IPS-NIHi11 (cell line): Measurements from ENCODE around the gene COL26A1.
"Not testable (repeated sequence)": the region's sequence is repeated elsewhere in the genome, so short reads cannot be mapped to it uniquely, and the experiment has no call there.

Source experiments
- DNase-seq: peaks from one replicate; pipeline ENCODE4 v3.0.0; 2012; ENCODE audit warnings: mixed read lengths, low spot score

COL26A1 gene

GRCh38 chr7:101501351-101501750 lies 138.7 kb downstream of the COL26A1 start:
- DNase-seq: no peak

GRCh38 chr7:101502466-101503098 lies 139.9 kb downstream of the COL26A1 start:
- peak; percentile 26 for DNase-seq

- DNase-seq: not testable (repeated sequence)
These were observed 142.8 kb downstream of the COL26A1 start for GRCh38 chr7:101505510-101505909.

- no peak for DNase-seq
These were observed 143.9 kb downstream of the COL26A1 start for GRCh38 chr7:101506531-101506930.

- no peak for DNase-seq
These were observed 144.7 kb downstream of the COL26A1 start for GRCh38 chr7:101507327-101507726.

DNA sequence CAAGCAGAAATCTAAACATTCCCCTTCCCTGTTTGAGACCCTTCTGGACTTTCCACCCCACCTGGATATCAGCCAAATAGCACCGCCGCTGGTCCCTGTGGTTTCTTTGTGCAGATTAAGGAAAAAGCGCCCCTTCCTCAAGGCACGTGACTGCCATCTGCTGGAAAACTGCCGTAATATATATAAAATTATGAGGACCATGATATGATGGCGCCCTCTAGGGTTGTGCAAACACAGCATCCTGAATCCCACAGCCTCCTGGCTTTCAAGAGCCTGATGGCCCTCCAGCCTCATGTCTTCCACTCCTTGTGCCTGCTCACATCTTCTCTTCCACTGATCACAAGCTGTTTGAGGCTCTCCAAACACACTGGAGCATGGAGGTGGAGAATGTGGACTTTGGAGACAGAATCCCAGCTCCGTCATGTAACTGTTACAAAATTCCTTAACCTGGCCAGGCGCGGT lies 145.1 kb downstream of the COL26A1 start:
- DNase-seq: peak; percentile 80

DNA sequence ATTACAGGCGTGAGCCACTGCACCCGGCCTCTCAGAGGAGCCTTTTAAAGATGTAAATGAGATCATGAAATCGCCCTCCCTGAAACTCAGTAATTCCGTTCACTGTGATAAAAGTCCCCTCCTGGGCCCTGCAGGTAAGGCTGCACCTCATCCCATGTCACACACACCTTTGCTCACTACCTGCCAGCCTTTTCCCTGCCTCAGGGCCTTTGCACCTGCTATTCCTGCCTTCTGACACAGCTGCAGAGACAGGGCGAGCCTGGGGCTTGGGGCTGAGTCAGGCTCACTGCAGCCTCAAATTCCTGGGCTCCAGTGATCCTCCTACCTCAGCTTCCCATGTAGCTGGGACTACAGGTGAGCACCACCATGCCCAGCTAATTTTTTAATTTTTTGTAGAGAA lies 147.6 kb downstream of the COL26A1 start:
- no peak for DNase-seq

GRCh38 chr7:101511965-101512364 lies 149.3 kb downstream of the COL26A1 start:
- no peak for DNase-seq

DNA sequence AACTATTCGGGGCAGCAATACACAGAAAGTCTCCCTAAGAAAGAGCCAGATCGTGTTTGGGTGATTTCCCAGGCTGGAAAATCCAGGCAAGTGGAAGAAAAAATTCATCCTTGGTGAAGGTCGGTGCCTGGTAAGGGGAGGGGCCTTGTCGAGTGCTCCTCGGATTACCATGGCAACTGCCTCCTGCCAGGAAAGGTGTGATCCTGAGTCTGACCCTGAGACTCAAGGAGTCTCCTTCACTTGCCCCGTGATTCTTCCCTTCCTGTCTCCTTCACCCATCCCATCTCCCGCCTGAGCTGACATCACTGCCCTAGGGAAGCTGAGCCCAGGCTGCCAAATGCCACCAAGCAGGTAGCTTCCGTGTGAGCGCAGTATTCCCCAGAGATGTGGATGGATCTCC lies 154.2 kb downstream of the COL26A1 start:
- peak; percentile 75 for DNase-seq

DNA sequence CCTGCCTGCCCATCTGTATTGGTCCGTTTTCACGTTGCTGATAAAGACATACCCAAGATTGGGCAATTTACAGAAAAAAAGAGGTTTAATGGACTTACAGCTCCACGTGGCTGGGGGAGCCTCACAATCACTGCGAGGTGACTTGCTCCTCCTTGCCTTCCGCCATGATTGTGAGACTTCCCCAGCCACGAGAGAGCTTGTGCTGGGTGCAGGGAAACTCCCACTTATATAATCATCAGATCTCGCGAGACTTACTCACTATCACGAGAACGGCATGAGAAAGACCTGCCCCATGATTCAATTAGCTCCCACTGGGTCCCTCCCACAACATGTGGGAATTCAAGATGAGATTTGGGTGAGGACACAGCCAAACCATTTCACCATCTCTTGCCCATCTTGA lies 154.6 kb downstream of the COL26A1 start:
- no peak for DNase-seq

GRCh38 chr7:101518336-101518735 lies 155.7 kb downstream of the COL26A1 start:
- DNase-seq: no peak

DNA sequence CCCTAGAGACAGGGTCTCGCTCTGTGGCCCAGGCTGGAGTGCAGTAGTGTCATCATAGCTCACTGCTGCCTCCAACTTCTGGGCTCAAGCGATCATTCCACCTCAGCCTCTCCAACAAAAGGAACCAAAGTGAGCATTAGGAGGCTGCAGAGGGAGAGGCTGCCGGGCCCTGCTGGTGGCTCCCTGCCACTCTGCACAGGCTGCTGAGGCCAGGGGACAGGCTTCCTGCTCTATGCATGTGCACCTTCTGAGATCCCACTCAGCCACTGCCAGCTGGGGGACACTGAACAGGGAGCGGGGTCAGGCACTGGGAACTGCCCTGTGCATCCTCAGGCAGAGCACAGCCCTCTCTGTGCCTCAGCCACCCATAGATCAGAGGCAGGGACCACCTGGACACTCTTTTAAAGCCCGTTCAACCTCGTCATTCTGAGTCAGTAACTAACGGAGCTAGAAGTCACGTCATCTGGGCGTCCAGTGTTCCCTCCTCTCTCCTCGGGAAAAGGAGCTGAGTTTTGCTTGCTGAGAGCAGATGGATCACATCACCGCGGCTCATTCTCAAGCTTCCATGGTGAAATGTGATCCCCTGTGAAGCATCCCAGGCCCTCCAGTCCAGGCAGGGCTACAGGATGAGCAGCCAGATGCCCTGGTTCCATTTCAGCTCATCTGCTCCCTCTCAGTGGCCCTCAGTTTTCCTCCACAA lies 156.8 kb downstream of the COL26A1 start:
- DNase-seq: no peak

DNA sequence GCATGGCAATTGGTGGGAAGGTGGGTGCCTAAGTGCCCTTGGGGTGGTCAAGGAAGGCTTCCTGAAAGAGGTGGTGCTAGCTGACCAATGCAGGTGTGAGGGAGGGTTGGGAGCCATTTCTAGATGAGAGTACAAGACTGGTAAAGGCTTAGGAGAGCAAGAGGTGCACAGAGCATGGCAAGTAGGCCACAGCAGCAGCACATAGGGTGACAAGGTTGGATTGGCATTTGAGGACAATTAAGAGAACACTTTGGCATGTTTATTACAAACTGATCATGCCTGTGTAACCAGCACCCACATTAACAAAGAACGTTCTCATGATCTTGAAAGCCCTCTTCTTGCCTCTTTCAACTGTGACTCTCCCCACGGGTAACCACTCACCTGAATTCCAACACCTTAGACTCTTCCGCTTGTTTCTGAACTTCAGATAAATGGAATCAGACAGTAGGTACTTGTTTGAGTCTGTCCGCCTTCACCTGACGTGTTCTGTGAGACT lies 158.8 kb downstream of the COL26A1 start:
- no peak for DNase-seq

DNA sequence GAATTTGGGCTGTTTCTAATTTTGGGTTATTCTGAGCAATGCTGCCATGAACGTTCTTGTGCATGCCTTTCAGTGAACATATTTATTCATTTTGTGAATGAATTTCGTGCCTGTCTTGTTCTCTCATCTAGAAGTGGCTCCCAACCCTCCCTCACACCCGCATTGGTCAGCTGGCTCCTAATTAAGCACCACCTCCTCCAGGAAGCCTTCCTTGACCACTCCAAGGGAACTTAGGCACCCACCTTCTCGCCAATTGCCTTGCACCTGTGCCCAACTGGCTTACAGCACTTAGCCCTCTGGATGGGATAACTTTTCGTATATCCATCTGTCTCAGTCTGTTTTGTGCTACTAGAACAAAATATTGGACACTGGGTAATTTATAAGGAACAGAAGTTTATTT lies 159.3 kb downstream of the COL26A1 start:
- no peak for DNase-seq

GRCh38 chr7:101527844-101528667 lies 165.4 kb downstream of the COL26A1 start:
- DNase-seq: no peak

GRCh38 chr7:101529560-101529959 lies 166.9 kb downstream of the COL26A1 start:
- DNase-seq: no peak

DNA sequence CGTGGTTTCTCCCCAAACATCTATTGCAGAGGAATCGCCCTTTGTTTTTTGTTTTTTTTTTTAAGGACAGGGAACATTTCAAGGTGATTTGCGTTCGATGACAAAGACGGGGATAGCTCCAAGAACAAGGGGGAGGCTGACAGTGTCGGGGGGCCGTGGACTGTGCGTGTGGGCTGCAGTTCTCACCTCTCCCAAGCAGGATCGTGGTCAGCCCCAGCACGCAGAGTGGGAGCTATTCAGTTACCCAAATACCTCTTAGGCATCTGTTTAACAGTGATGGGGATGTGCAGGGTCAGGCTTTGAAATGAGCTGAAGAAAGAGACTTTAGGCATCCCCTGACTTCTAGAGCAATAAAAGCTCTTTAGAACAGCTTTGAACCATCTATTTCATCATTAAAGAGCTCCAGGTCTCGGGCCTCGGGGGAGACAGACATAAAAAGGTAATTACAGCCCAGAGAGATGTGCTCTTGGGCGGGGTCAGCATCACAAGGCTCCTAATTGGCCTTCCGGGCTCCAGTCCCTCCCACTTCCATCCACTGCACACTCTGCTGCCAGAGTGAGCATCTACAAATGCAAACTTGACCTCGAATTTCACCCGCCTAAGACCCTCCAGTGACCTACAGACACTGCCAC lies 169.2 kb downstream of the COL26A1 start:
- DNase-seq: no peak

DNA sequence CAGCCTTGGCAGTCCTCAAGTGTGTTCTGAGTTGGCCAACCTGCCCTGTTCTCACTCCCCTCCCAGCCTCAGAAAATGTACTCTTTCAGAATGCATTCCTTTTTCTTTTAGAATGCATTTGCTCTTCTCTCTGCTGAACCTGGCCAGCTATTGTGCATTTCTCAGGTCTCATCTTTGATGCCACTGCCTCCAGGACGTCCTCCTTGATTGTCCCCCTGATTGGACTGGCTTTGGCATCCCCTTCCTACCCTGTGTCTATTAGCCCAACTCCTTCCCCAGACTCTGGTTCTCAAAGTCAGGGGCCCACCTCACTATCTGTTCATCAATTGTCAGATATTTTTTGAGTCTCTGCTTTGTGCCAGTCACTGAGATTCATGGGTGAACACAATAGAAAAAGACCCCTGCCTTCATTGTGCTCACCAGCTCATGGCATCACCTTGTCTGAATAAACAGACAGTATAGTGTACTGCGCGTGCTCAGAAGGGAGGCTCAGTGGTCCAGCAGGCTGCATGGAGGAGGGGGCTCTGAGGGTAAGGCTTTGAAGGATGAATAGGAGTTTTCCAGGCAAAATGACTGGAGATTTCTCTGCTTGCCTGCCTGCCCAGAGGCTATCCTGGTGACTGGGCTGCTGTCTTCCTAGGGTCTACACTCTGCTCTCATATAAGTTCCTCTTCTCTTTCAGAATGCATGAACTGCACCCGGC lies 169.9 kb downstream of the COL26A1 start:
- no peak for DNase-seq

DNA sequence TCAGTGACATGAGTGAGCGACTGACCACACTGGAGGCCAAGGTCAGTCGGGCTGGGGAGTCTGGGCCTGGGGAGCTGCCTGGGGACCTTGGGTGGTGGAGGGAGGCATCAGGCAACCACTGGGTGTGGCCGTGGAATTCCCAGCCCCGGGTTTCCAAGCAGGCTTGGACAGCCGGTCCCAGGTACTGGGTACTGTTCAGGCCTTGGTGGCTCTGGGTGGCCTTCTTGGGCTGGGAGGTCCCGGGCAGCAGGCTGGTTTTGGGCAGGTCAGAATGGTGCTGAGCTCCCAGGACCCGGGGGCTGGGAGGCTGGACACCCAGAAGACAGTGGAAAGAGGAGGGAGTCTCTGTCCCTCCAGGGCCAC lies 170.4 kb downstream of the COL26A1 start:
- DNase-seq: no peak

GRCh38 chr7:101534015-101534803 lies 171.5 kb downstream of the COL26A1 start:
- DNase-seq: no peak

DNA sequence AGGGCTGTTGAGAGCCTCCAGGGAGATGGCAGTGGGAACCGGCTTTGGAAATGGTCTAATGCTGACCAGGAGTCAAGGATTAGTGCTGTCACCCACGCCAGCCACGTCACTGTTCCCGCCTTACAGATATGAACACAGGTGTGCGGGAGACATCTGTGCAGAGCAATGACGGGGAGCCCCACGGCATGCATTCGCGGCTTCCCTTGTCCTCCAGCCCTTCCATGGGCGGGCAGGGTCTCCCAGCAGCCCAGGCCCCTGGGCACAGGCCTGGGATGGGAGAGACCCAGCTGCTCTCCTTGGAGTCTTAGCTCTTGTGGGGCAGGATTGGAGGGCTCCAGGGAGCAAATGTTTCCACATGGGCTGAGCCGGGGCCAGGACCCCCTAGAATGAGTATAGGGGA lies 172.2 kb downstream of the COL26A1 start:
- no peak for DNase-seq
